ENCODE data around the gene HYPK.
"Not testable (repeated sequence)": the region's sequence is repeated elsewhere in the genome, so short reads cannot be mapped to it uniquely, and the experiment has no call there.

Gene HYPK

GRCh38 chr15:43796566-43796965 is 3.8 kb upstream of the HYPK start:
- DNase-seq = no peak

GRCh38 chr15:43799209-43799944 is 1.0 kb upstream of the HYPK start:
- DNase-seq = no peak

- DNase-seq = no peak
These were observed 484 bp upstream of the HYPK start, which contains the start of gene SERINC4 for GRCh38 chr15:43799945-43800285. SERINC4 (minus strand) TSS chr15:43800220; CDS start chr15:43799986, 234 bp downstream.

GRCh38 chr15:43802676-43803075 is 2.3 kb downstream of the HYPK start:
- DNase-seq = not testable (repeated sequence)

- DNase-seq = no peak
These were observed 8.1 kb downstream of the HYPK start for GRCh38 chr15:43808435-43808950.

GRCh38 chr15:43808960-43809678 is 8.7 kb downstream of the HYPK start:
- peak; percentile 17 for DNase-seq

- DNase-seq = not testable (repeated sequence)
These were observed 14.7 kb downstream of the HYPK start for GRCh38 chr15:43815064-43815463.

- DNase-seq = no peak
These were observed 21.1 kb downstream of the HYPK start for GRCh38 chr15:43821505-43821904.

GRCh38 chr15:43824302-43825246 is 24.2 kb downstream of the HYPK start, which contains the start of gene MFAP1:
MFAP1 (minus strand) TSS chr15:43824690; CDS start chr15:43824569, 121 bp downstream.
- peak; percentile 96 for DNase-seq

- not testable (repeated sequence) for DNase-seq
These were observed 24.9 kb downstream of the HYPK start for GRCh38 chr15:43825305-43825704.

- no peak for DNase-seq
These were observed 25.7 kb downstream of the HYPK start for GRCh38 chr15:43826029-43826507.

GRCh38 chr15:43826508-43827341 is 26.3 kb downstream of the HYPK start, which contains the start of gene WDR76:
WDR76 (plus strand) TSS chr15:43827002; CDS start chr15:43827033, 31 bp downstream.
- peak; percentile 92 for DNase-seq

- DNase-seq = no peak
These were observed 27.8 kb downstream of the HYPK start for GRCh38 chr15:43828061-43828657.

- DNase-seq = not testable (repeated sequence)
These were observed 29.6 kb downstream of the HYPK start for GRCh38 chr15:43829951-43830540.

GRCh38 chr15:43830691-43831275 is 30.4 kb downstream of the HYPK start:
- DNase-seq = not testable (repeated sequence)

- DNase-seq = not testable (repeated sequence)
These were observed 31.2 kb downstream of the HYPK start for GRCh38 chr15:43831519-43832052.

- not testable (repeated sequence) for DNase-seq
These were observed 32.1 kb downstream of the HYPK start for GRCh38 chr15:43832485-43832884.

- no peak for DNase-seq
These were observed 45.0 kb downstream of the HYPK start for GRCh38 chr15:43845421-43845820.

GRCh38 chr15:43851251-43851650 is 50.9 kb downstream of the HYPK start:
- DNase-seq = no peak

- DNase-seq = no peak
These were observed 52.2 kb downstream of the HYPK start for GRCh38 chr15:43852607-43853006.

All from activated effector memory CD4-positive, alpha-beta T cell treated with anti-CD3 and anti-CD28 coated beads, Interleukin-2, amount 50 U/mL, for 16 hours (primary cell).